Middle frontal gyrus (tissue), 1 donor: ENCODE results near the gene ARL6IP4.

Source experiments
- DNase-seq: peaks from one replicate; pipeline ENCODE4 v3.0.0-alpha.2; 2015; ENCODE audit warnings: low spot score; ENCODE audit errors: extremely low spot score

The ARL6IP4 gene

GRCh38 chr12:122990961-122991622, 10.6 kb downstream of the ARL6IP4 start:
- DNase-seq, result no peak

GRCh38 chr12:122991623-122992275, 11.3 kb downstream of the ARL6IP4 start:
- DNase-seq, result no peak

GRCh38 chr12:122992386-122992785, 11.9 kb downstream of the ARL6IP4 start:
- no peak for DNase-seq

GRCh38 chr12:122994140-122994675, 13.7 kb downstream of the ARL6IP4 start:
- DNase-seq, result no peak

- DNase-seq, result no peak
These were observed 14.5 kb downstream of the ARL6IP4 start for GRCh38 chr12:122994781-122995502.

GRCh38 chr12:122995503-122996187, 15.2 kb downstream of the ARL6IP4 start:
- DNase-seq, result no peak

GRCh38 chr12:122996188-122996601, 15.7 kb downstream of the ARL6IP4 start:
- no peak for DNase-seq

- no peak for DNase-seq
These were observed 16.3 kb downstream of the ARL6IP4 start for GRCh38 chr12:122996621-122997342.

GRCh38 chr12:122997343-122998250, 17.1 kb downstream of the ARL6IP4 start:
- no peak for DNase-seq

- DNase-seq, result no peak
These were observed 17.8 kb downstream of the ARL6IP4 start for GRCh38 chr12:122998316-122998715.

GRCh38 chr12:122999196-122999946, 18.9 kb downstream of the ARL6IP4 start:
- DNase-seq, result no peak

- DNase-seq, result no peak
These were observed 19.5 kb downstream of the ARL6IP4 start for GRCh38 chr12:122999986-123000420.

- no peak for DNase-seq
These were observed 20.1 kb downstream of the ARL6IP4 start for GRCh38 chr12:123000578-123000977.

GRCh38 chr12:123001464-123001863, 21.0 kb downstream of the ARL6IP4 start:
- DNase-seq, result no peak

GRCh38 chr12:123003257-123003656, 22.8 kb downstream of the ARL6IP4 start:
- DNase-seq, result no peak

GRCh38 chr12:123004287-123004686, 23.8 kb downstream of the ARL6IP4 start:
- no peak for DNase-seq

- no peak for DNase-seq
These were observed 24.7 kb downstream of the ARL6IP4 start for GRCh38 chr12:123005081-123005626.

- no peak for DNase-seq
These were observed 26.5 kb downstream of the ARL6IP4 start for GRCh38 chr12:123006977-123007376.

GRCh38 chr12:123010110-123010509, 29.6 kb downstream of the ARL6IP4 start:
- no peak for DNase-seq
